Measurements from ENCODE around the gene NOX4.
"Not testable (repeated sequence)": the region's sequence is repeated elsewhere in the genome, so short reads cannot be mapped to it uniquely, and the experiment has no call there.

NOX4 gene

DNA sequence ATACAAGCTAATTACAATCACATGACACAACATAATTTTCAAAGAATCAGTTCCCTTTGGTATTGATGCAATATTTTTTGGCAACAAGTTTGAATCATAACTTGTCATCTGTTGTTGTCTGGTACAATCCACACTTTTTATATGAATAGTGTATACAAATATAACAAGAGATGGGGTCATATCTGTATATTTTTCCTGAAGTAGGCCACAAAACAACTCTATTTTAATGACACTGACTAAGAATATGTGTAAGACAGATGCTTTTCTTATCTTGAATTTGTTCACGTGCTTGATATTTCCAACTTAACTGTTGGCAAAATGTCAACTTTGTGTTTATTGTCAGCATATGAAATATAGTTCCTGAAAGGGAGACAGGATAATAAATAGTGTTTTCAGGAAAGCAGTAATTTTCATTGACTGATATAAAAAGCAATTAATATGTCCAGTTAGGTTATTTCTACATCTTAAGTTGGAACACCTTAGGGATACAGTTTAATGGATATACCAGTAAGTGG is 27.9 kb downstream of the NOX4 start:
- no peak for DNase-seq (ENCODE audit: low spot score)

- no peak for DNase-seq (ENCODE audit: low spot score)
These were observed 32.5 kb downstream of the NOX4 start for GRCh38 chr11:89458716-89459115.

GRCh38 chr11:89457190-89457589 is 34.0 kb downstream of the NOX4 start:
- DNase-seq (ENCODE audit: low spot score): no peak

GRCh38 chr11:89456681-89457080 is 34.5 kb downstream of the NOX4 start:
- DNase-seq (ENCODE audit: low spot score): no peak

DNA sequence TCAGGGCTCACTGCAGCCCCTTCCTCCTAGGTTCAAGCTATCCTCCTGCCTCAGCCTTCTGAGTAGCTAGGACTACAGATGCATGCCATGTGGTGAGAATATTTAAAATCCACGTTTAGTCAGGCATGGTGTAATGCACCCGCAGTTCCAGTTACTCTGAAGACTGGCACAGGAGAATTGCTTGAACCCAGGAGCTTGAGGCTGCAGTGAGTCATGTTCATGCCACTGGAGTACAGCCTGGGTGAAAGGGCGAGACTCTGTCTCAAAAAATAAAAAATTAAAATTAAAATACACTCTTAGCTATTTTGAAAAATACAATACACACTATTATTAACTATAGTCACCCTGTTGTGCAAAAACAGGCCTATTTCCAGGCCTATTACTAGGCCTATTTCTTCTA is 38.4 kb downstream of the NOX4 start:
- DNase-seq (ENCODE audit: low spot score): no peak

GRCh38 chr11:89447845-89448244 is 43.3 kb downstream of the NOX4 start:
- DNase-seq (ENCODE audit: low spot score): no peak

GRCh38 chr11:89443361-89444322 is 47.5 kb downstream of the NOX4 start:
- peak; percentile 92 for DNase-seq (ENCODE audit: low spot score)

- DNase-seq (ENCODE audit: low spot score): peak; percentile 74
These were observed 48.4 kb downstream of the NOX4 start for GRCh38 chr11:89442801-89443200.

DNA sequence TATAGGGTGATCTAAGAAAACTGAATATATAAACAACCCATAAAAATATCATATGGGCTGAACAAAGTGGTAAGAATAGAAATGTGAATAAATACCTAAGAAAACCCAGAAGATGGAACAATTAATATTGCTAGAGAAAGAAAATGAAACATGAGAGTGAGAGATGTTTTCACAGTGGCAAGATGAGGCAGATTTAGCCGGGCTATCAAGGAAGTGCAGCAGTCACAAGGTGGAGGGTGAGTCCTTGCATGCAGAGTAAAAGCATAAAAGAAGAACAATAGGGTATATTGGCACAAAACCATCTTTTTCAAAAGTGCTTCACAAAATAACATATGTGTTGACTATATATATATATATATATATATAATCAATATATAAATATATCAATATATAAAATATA is 49.6 kb downstream of the NOX4 start:
- no peak for DNase-seq (ENCODE audit: low spot score)

DNA sequence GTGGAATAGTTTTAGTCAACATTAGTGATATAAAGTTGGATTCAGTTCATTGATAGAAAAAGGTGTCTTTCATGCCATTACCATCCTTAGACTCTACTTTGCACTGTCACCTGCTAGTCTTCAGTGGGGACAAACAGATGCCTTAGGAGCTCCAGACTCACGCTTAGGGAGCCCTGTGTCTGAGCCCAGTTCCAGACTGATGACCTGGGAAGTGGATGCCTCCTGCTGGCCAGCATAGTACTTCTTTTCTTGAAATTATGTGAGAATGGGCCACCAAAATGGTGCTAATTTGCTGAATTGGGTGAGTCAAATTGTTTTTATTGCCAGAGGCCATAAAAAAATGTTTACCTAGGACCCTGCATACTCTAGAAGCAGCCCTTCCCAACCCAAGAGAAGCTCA is 53.9 kb downstream of the NOX4 start:
- DNase-seq (ENCODE audit: low spot score): no peak

GRCh38 chr11:89436071-89436470 is 55.1 kb downstream of the NOX4 start:
- DNase-seq (ENCODE audit: low spot score): no peak

GRCh38 chr11:89433278-89433677 is 57.9 kb downstream of the NOX4 start:
- no peak for DNase-seq (ENCODE audit: low spot score)

GRCh38 chr11:89432182-89432581 is 59.0 kb downstream of the NOX4 start:
- not testable (repeated sequence) for DNase-seq (ENCODE audit: low spot score)

- DNase-seq (ENCODE audit: low spot score): not testable (repeated sequence)
These were observed 64.7 kb downstream of the NOX4 start for GRCh38 chr11:89426501-89426900.

GRCh38 chr11:89421718-89422117 is 69.5 kb downstream of the NOX4 start:
- DNase-seq (ENCODE audit: low spot score): no peak

- DNase-seq (ENCODE audit: low spot score): no peak
These were observed 70.2 kb downstream of the NOX4 start for GRCh38 chr11:89420981-89421380.

DNA sequence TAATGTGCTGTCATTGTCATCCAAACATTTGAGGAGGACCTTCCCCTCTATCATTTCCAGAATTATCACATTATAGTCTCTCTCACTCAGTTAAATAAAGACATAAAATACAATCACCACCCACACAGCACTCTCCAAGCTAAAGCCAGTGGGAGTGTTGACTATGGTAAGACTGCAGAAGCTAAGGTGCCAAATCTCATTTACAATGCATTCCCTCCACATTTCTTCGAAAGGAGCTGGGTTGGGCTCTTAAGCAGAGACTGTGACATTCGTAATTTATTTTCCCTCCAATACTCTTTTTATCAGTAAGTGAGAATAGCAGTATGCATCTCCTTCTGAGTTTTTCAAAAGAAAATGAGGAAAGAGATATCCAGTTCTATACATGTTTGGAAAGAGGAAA is 74.2 kb downstream of the NOX4 start:
- no peak for DNase-seq (ENCODE audit: low spot score)

DNA sequence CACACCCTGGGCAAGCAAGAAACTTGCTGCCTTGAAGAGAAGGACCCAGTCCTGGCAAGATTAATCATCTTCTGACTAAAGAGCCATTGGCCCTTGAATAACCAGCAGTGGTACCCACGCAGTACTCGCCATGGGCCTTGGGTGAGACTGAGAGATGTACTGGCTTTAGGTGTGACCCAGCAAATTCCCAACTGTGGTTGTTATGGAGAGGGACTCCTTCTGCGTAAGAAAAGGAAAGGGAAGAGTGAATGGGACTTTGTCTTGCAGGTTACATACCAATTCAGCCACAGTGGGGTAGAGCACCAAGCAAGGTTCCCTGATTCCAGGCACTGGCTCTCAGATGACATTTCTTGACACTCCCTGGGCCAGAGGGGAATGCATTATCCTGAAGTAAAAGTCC is 80.1 kb downstream of the NOX4 start:
- not testable (repeated sequence) for DNase-seq (ENCODE audit: low spot score)

GRCh38 chr11:89410666-89411065 is 80.5 kb downstream of the NOX4 start:
- DNase-seq (ENCODE audit: low spot score): not testable (repeated sequence)

GRCh38 chr11:89408441-89408840 is 82.7 kb downstream of the NOX4 start:
- not testable (repeated sequence) for DNase-seq (ENCODE audit: low spot score)

DNA sequence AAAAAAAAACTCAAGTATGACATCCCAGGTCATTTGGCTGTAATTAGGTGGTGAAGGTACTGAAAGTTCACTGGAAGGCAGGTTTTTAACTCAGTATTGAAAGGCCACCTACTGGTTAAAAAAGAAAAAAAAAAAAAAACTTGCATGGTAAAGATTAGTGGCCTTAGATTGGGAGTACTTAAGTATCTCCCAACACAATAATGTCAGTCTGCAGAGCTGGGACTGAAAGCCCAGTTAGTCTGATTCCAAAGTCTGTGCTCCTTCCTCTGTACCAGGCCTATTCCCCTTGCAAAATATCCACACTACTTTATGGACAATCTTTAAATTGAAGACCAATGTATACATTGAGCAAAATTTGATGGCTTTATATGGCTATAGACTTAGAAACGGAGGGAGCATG is 85.5 kb downstream of the NOX4 start:
- peak; percentile 25 for DNase-seq (ENCODE audit: low spot score)

- DNase-seq (ENCODE audit: low spot score): not testable (repeated sequence)
These were observed 99.5 kb downstream of the NOX4 start for GRCh38 chr11:89391654-89392053.

DNA sequence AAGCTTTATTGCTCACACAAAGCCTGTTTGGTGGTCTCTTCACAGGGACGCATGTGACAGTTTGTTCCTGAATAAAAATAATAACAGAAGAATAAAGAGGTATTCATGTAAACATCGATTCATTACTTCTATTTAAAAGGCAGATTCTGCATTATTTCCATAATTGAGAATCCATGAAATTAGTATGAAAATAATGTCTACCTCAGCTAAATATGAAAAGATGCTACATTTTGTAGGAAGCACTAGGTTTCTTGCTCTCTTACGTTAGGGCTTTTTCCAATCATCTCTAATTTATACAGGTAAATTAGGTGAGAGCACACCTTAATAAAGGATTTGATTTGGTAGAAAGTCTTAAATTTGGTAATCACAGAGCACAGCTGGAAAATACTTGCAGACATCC is 103.7 kb downstream of the NOX4 start:
- DNase-seq (ENCODE audit: low spot score): not testable (repeated sequence)
